Ovary (tissue), 3 donors: ENCODE data around the gene MEPE.

Experiments
- POLR2A ChIP-seq: fragments of 450-650 bp; IDR thresholded peaks from one replicate; pipeline ENCODE4 v1.6.1; 2017; ENCODE audit warnings: antibody characterized with exemption, mild to moderate bottlenecking, moderate library complexity
- TF ChIP-seq, protein P1 (sequence below), 3 donors: fragments of 450-650 bp in 2 of 3; fragments of 200-600 bp in 1 of 3; IDR thresholded peaks; one replicate each; pipeline versions ENCODE4 v1.5.1 to v1.8.0; 2016 to 2022; ENCODE audit warnings: antibody characterized with exemption in 3 of 3, mild to moderate bottlenecking in 1 of 3
- donor health status: DM: no; HTN: no; CAD: no.

DNA sequence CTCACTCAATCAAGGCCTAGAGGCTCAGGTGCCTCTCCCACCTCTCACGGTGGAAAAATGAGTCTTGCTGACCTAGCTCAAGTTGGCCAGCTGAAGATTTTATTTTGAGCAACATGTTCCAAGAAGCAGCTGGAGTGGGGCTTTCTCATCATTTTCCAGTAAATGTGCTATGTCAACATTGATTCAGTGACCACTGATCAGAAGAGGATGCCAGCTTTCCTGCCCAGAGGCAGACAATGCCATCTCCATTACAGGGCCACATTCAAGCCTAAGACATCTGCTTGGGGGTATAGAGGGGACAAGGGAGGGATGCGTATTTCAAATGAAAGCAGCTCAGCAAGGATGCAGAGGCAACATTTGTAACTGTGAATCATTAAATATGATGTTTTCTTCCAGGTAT, 3.0 kb downstream of the MEPE start:
- TF ChIP-seq, protein P1, sequence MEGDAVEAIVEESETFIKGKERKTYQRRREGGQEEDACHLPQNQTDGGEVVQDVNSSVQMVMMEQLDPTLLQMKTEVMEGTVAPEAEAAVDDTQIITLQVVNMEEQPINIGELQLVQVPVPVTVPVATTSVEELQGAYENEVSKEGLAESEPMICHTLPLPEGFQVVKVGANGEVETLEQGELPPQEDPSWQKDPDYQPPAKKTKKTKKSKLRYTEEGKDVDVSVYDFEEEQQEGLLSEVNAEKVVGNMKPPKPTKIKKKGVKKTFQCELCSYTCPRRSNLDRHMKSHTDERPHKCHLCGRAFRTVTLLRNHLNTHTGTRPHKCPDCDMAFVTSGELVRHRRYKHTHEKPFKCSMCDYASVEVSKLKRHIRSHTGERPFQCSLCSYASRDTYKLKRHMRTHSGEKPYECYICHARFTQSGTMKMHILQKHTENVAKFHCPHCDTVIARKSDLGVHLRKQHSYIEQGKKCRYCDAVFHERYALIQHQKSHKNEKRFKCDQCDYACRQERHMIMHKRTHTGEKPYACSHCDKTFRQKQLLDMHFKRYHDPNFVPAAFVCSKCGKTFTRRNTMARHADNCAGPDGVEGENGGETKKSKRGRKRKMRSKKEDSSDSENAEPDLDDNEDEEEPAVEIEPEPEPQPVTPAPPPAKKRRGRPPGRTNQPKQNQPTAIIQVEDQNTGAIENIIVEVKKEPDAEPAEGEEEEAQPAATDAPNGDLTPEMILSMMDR (IDR thresholded peaks at IDR 0.05), result no peak
- no peak for TF ChIP-seq POLR2A
